CD1c-positive myeloid dendritic cell (primary cell): Measurements from ENCODE around the gene MSI2.
A peak's percentile ranks its signal among the peaks of the same experiment; 100 is the strongest.

Experiments
- DNase-seq: peaks from one replicate; pipeline ENCODE4 v3.0.0-alpha.2; 2016; ENCODE audit errors: extremely low spot score

MSI2 gene

GRCh38 chr17:57630736-57631135, 374.4 kb downstream of the MSI2 start:
- DNase-seq = no peak

GRCh38 chr17:57631871-57632270, 375.5 kb downstream of the MSI2 start:
- DNase-seq = peak; percentile 77

GRCh38 chr17:57632294-57632693, 376.0 kb downstream of the MSI2 start:
- no peak for DNase-seq

GRCh38 chr17:57633236-57633635, 376.9 kb downstream of the MSI2 start:
- DNase-seq = no peak

- peak; percentile 86 for DNase-seq
Measured at GRCh38 chr17:57634713-57635465, 378.6 kb downstream of the MSI2 start.

- DNase-seq = no peak
Measured at GRCh38 chr17:57636274-57636673, 380.0 kb downstream of the MSI2 start.

GRCh38 chr17:57636985-57637665, 380.8 kb downstream of the MSI2 start:
- DNase-seq = no peak

GRCh38 chr17:57637666-57638010, 381.3 kb downstream of the MSI2 start:
- DNase-seq = no peak

GRCh38 chr17:57638284-57638683, 382.0 kb downstream of the MSI2 start:
- no peak for DNase-seq

GRCh38 chr17:57639381-57639780, 383.1 kb downstream of the MSI2 start:
- DNase-seq = no peak

- no peak for DNase-seq
Measured at GRCh38 chr17:57640079-57640478, 383.8 kb downstream of the MSI2 start.

- DNase-seq = no peak
Measured at GRCh38 chr17:57641761-57642160, 385.4 kb downstream of the MSI2 start.

- DNase-seq = no peak
Measured at GRCh38 chr17:57643062-57643461, 386.7 kb downstream of the MSI2 start.

- no peak for DNase-seq
Measured at GRCh38 chr17:57644326-57644725, 388.0 kb downstream of the MSI2 start.

GRCh38 chr17:57645950-57646665, 389.8 kb downstream of the MSI2 start:
- peak; percentile 11 for DNase-seq

GRCh38 chr17:57648720-57649119, 392.4 kb downstream of the MSI2 start:
- DNase-seq = no peak

GRCh38 chr17:57649191-57649590, 392.9 kb downstream of the MSI2 start:
- DNase-seq = no peak

- peak; percentile 1 for DNase-seq
Measured at GRCh38 chr17:57649731-57650484, 393.6 kb downstream of the MSI2 start.

- no peak for DNase-seq
Measured at GRCh38 chr17:57650548-57650947, 394.2 kb downstream of the MSI2 start.

GRCh38 chr17:57651451-57651850, 395.1 kb downstream of the MSI2 start:
- DNase-seq = no peak

GRCh38 chr17:57651996-57652395, 395.7 kb downstream of the MSI2 start:
- DNase-seq = no peak

- DNase-seq = no peak
Measured at GRCh38 chr17:57652811-57653210, 396.5 kb downstream of the MSI2 start.
